H1 (cell line): ENCODE results near the gene SLC27A5. TPM values are rescaled to one million over a fixed set of nuclear protein-coding genes. Genes with fewer than 3 reads are reported as not detected.

Experiments
- CTCF ChIA-PET: fragments of 300-600 bp; sonication (Branson Sonifier 250); formaldehyde crosslinking; loops from one replicate; lab custom pipeline; 2021; ENCODE audit not compliant: partially characterized antibody; lab: Charles Lee
- POLR2A ChIA-PET: fragments of 300-600 bp; sonication (Branson Sonifier 250); formaldehyde crosslinking; loops from one replicate; lab custom pipeline; 2021; ENCODE audit warnings: inconsistent platforms; ENCODE audit not compliant: partially characterized antibody; lab: Charles Lee
- DNase-seq, 2 experiments: peaks; one replicate each; pipeline versions ENCODE4 v3.0.0 to v3.0.0-alpha.2; 2010 to 2022; ENCODE audit warnings: low spot score in 2 of 2, low read depth in 1 of 2, mixed read lengths in 1 of 2
- FAIRE-seq: peaks from 2 replicates; lab custom pipeline; 2011; peaks lifted over from hg19 to GRCh38; lab: Jason Lieb, UNC
- H2AFZ ChIP-seq: 2 replicates; pipeline ENCODE4 v1.8.1; 2012; ENCODE audit warnings: low read length, inconsistent platforms
- H2AK5ac ChIP-seq: 2 replicates; pipeline ENCODE4 v1.6.1; 2013; ENCODE audit warnings: low read depth, low read length
- H2BK120ac ChIP-seq: replicated peaks from 2 replicates; pipeline ENCODE3; 2013; ENCODE audit warnings: low read depth, low read length, inconsistent platforms
- H2BK12ac ChIP-seq: 2 replicates; pipeline ENCODE4 v1.6.1; 2013; ENCODE audit warnings: low read depth, low read length
- H2BK15ac ChIP-seq: 2 replicates; pipeline ENCODE4 v1.6.1; 2013; ENCODE audit warnings: low read length
- H2BK20ac ChIP-seq: 2 replicates; pipeline ENCODE4 v1.6.1; 2013; ENCODE audit warnings: low read length
- H2BK5ac ChIP-seq: 2 replicates; pipeline ENCODE4 v1.6.1; 2013; ENCODE audit warnings: low read depth, low read length
- H3K14ac ChIP-seq: 2 replicates; pipeline ENCODE4 v1.6.1; 2013; ENCODE audit warnings: inconsistent platforms; ENCODE audit not compliant: insufficient read length
- H3K18ac ChIP-seq: 2 replicates; pipeline ENCODE4 v1.6.1; 2013; ENCODE audit warnings: low read length; ENCODE audit errors: extremely low read depth
- H3K23ac ChIP-seq: 2 replicates; pipeline ENCODE4 v1.6.1; 2013; ENCODE audit warnings: inconsistent platforms; ENCODE audit not compliant: insufficient read length
- H3K23me2 ChIP-seq: 2 replicates; pipeline ENCODE4 v1.6.1; 2013; ENCODE audit warnings: low read depth, low read length
- H3K27ac ChIP-seq: 2 replicates; pipeline ENCODE4 v1.6.1; 2011; ENCODE audit warnings: low read depth, low read length, inconsistent platforms
- H3K27me3 ChIP-seq, 4 experiments: replicated peaks in 1 of 4; 1 replicate in 1 of 4; 2 replicates in 3 of 4; pipeline versions ENCODE4 v1.6.1 to v1.8.1; 2011 to 2013; ENCODE audit warnings: low read length in 3 of 4, mild to moderate bottlenecking in 3 of 4, inconsistent platforms in 2 of 4, mixed read lengths in 2 of 4, moderate library complexity in 1 of 4; ENCODE audit not compliant: control insufficient read depth in 3 of 4, insufficient read depth in 3 of 4; ENCODE audit errors: extremely low read depth in 1 of 4
- H3K36me3 ChIP-seq, 4 experiments: 2 replicates each; pipeline versions ENCODE4 v1.6.1 to v1.8.1; 2011 to 2013; ENCODE audit warnings: mild to moderate bottlenecking in 4 of 4, low read length in 3 of 4, moderate library complexity in 2 of 4, control low read depth in 1 of 4, inconsistent platforms in 1 of 4; ENCODE audit not compliant: insufficient read depth in 4 of 4, control insufficient read depth in 2 of 4
- H3K4ac ChIP-seq: replicated peaks from 2 replicates; pipeline ENCODE3; 2013; ENCODE audit warnings: low read length, low read depth, mixed read lengths, inconsistent platforms; ENCODE audit not compliant: insufficient read length
- H3K4me1 ChIP-seq, 4 experiments: replicated peaks in 1 of 4; 1 replicate in 1 of 4; 2 replicates in 3 of 4; pipeline versions ENCODE4 v1.6.1 to v1.8.1; 2011 to 2013; ENCODE audit warnings: low read length in 3 of 4, inconsistent platforms in 2 of 4, mixed read lengths in 1 of 4; ENCODE audit not compliant: insufficient read depth in 4 of 4, control insufficient read depth in 3 of 4
- H3K4me2 ChIP-seq, 2 experiments: 2 replicates each; pipeline versions ENCODE4 v1.6.1 to v1.8.1; 2011 to 2013; ENCODE audit warnings: low read depth in 2 of 2, low read length in 2 of 2, control low read depth in 1 of 2, inconsistent platforms in 1 of 2, mild to moderate bottlenecking in 1 of 2; ENCODE audit not compliant: insufficient read depth in 1 of 2
- H3K4me3 ChIP-seq, 4 experiments: fragments of 200-600, 300-600 bp in 1 of 4; sonication (generic), shearing (Covaris generic), sonication (Bioruptor Twin) in 1 of 4; 2 replicates each; pipeline versions ENCODE4 v1.5.1 to v1.8.1; 2011 to 2016; ENCODE audit warnings: low read length in 4 of 4, low read depth in 3 of 4, control low read depth in 2 of 4, inconsistent platforms in 2 of 4, mild to moderate bottlenecking in 2 of 4, mixed read lengths in 1 of 4, moderate library complexity in 1 of 4; ENCODE audit not compliant: insufficient read depth in 2 of 4; ENCODE audit errors: extremely low read depth in 1 of 4
- H3K56ac ChIP-seq: replicated peaks from 2 replicates; pipeline ENCODE3; 2013; ENCODE audit warnings: low read depth, mild to moderate bottlenecking, mixed read lengths, low read length, inconsistent platforms; ENCODE audit not compliant: insufficient read length
- H3K79me1 ChIP-seq: 2 replicates; pipeline ENCODE4 v1.6.1; 2013; ENCODE audit warnings: low read depth, low read length, control low read depth
- H3K79me2 ChIP-seq, 2 experiments: 2 replicates each; pipeline versions ENCODE4 v1.6.1 to v1.8.1; 2012 to 2013; ENCODE audit warnings: low read length in 2 of 2, mild to moderate bottlenecking in 2 of 2, inconsistent platforms in 1 of 2; ENCODE audit not compliant: insufficient read depth in 2 of 2, control insufficient read depth in 1 of 2
- H3K9ac ChIP-seq, 4 experiments: replicated peaks in 1 of 4; 1 replicate in 1 of 4; 2 replicates in 3 of 4; pipeline versions ENCODE4 v1.6.1 to v1.8.1; 2011 to 2013; ENCODE audit warnings: low read depth in 3 of 4, low read length in 3 of 4, control low read depth in 2 of 4, mild to moderate bottlenecking in 2 of 4, moderate library complexity in 2 of 4, inconsistent platforms in 1 of 4; ENCODE audit errors: extremely low read depth in 1 of 4
- H3K9me3 ChIP-seq, 2 experiments: 2 replicates each; pipeline versions ENCODE4 v1.6.1 to v1.8.1; 2012 to 2013; ENCODE audit warnings: mild to moderate bottlenecking in 2 of 2, moderate library complexity in 2 of 2, control low read depth in 1 of 2, inconsistent platforms in 1 of 2, low read depth in 1 of 2, low read length in 1 of 2, mixed read lengths in 1 of 2; ENCODE audit not compliant: insufficient read depth in 2 of 2
- H4K20me1 ChIP-seq, 2 experiments: replicated peaks in 1 of 2; 2 replicates each; pipeline versions ENCODE3 to v1.8.1; 2011 to 2013; ENCODE audit warnings: inconsistent platforms in 2 of 2, low read length in 2 of 2, mild to moderate bottlenecking in 1 of 2; ENCODE audit not compliant: insufficient read depth in 2 of 2, control insufficient read depth in 1 of 2
- H4K5ac ChIP-seq: 2 replicates; pipeline ENCODE4 v1.6.1; 2013; ENCODE audit warnings: low read length, low read depth, mixed read lengths, inconsistent platforms; ENCODE audit not compliant: insufficient read length
- H4K8ac ChIP-seq: 2 replicates; pipeline ENCODE4 v1.8.0; 2013; ENCODE audit warnings: mild to moderate bottlenecking, moderate library complexity, low read length, inconsistent platforms; ENCODE audit not compliant: insufficient read depth; ENCODE audit errors: extremely low read depth
- H4K91ac ChIP-seq: replicated peaks from 2 replicates; pipeline ENCODE3; 2013; ENCODE audit warnings: low read length, mixed read lengths, inconsistent platforms; ENCODE audit not compliant: insufficient read length
- EGR1 ChIP-seq: IDR thresholded peaks from 2 replicates; pipeline ENCODE4 v1.6.1; 2011; ENCODE audit warnings: low read depth, low read length, borderline replicate concordance
- EZH2 ChIP-seq: fragments of 200-600 bp; sonication (generic); IDR thresholded peaks from 2 replicates; pipeline ENCODE4 v1.7.1; 2012; ENCODE audit warnings: low read depth, mild to moderate bottlenecking, moderate library complexity, low read length, inconsistent platforms; ENCODE audit not compliant: severe bottlenecking
- HDAC6 ChIP-seq: IDR thresholded peaks from one replicate; pipeline ENCODE4 v1.7.1; 2012; ENCODE audit warnings: low read depth, mild to moderate bottlenecking, inconsistent platforms, low read length, moderate library complexity
- MAX ChIP-seq: IDR thresholded peaks from 2 replicates; pipeline ENCODE4 v1.6.1; 2012; ENCODE audit warnings: inconsistent platforms
- PHF8 ChIP-seq: fragments of 200-600 bp; sonication (generic); conservative IDR thresholded peaks from 2 replicates; pipeline ENCODE4 v1.7.1; 2012; ENCODE audit warnings: low read depth, mild to moderate bottlenecking, inconsistent platforms, low read length, moderate library complexity
- RAD21 ChIP-seq, 2 experiments: IDR thresholded peaks in 1 of 2; conservative IDR thresholded peaks in 1 of 2; 2 replicates each; pipeline ENCODE4 v1.6.1; 2011; ENCODE audit warnings: low read depth in 2 of 2, low read length in 2 of 2, improper control_type of control experiment in 1 of 2, inconsistent platforms in 1 of 2, mild to moderate bottlenecking in 1 of 2, moderate library complexity in 1 of 2
- TAF1 ChIP-seq: IDR thresholded peaks from 2 replicates; pipeline ENCODE4 v1.6.1; 2011; ENCODE audit warnings: mild to moderate bottlenecking, low read depth, low read length
- YY1 ChIP-seq: IDR thresholded peaks from 2 replicates; pipeline ENCODE4 v1.6.1; 2011; ENCODE audit warnings: low read depth, mild to moderate bottlenecking, low read length
- WGBS, 2 experiments: shearing (Covaris generic) in 1 of 2; methylation state at CpG; one replicate each; pipeline versions ENCODE4 v1.1.6 to v1.1.7; 2013 to 2015; ENCODE audit warnings: low lambda C conversion rate in 2 of 2, mixed read lengths in 2 of 2, inconsistent platforms in 1 of 2, low coverage in 1 of 2, missing lambda C conversion rate in 1 of 2; ENCODE audit not compliant: insufficient replicate concordance in 2 of 2, insufficient coverage in 1 of 2, insufficient read length in 1 of 2; ENCODE audit errors: extremely low coverage in 1 of 2, missing lambda C conversion rate in 1 of 2; 5-methylcytosine and 5-hydroxymethylcytosine counted together
- polyA plus RNA-seq, 7 experiments: library from polyadenylated mRNA; depleted of rRNA in 3 of 7; stranded (reverse) in 5 of 7; unstranded in 2 of 7; fragments of >200 nt in 5 of 7; fragments of 200-250 nt in 2 of 7; gene quantifications; 1 replicate in 5 of 7; 2 replicates in 1 of 7; 4 replicates in 1 of 7; pipeline versions ENCODE4 v1.2.1 to v1.2.3, GENCODE V29; 2011 to 2013; ENCODE audit warnings: missing spikeins in 2 of 7, mixed read lengths in 2 of 7
- total RNA-seq: library from RNA; stranded (reverse); fragmentation: NEBNext Ultra II Directional; extraction: Animal tissue kit (Norgen Biotek cat#: 25700); gene quantifications from 2 replicates; pipeline ENCODE4 v1.2.1, GENCODE V29; 2021
- TF ChIP-seq, protein P1 (sequence below), 3 experiments: IDR thresholded peaks; 1 replicate in 2 of 3; 2 replicates in 1 of 3; pipeline versions ENCODE4 v1.5.1 to v1.6.1; 2011; ENCODE audit warnings: low read length in 3 of 3, mild to moderate bottlenecking in 3 of 3, inconsistent platforms in 2 of 3, low read depth in 1 of 3, moderate library complexity in 1 of 3; ENCODE audit not compliant: insufficient read depth in 1 of 3; ENCODE audit errors: control extremely low read depth in 1 of 3

The SLC27A5 gene
- total and polyA plus RNA-seq, 2 of the 8 experiments (the other 6 are each of a cell fraction or from before 2014, with no cell fraction given), result 25.1 to 80.5 TPM

GRCh38 chr19:58519087-58519354 lies 7.2 kb upstream of the SLC27A5 start:
- Histone ChIP-seq H3K9me3 (no peaks in the 10 kb centered on the region), H3K4me2 (peak overlapping the region; percentile 67 to 85), H3K4ac (no peak overlapping the region), H3K36me3 (peaks cover 0 to 9% (median 2%) of the 10 kb centered on the region in 4 experiments; a peak in 2 of 8 replicates), H3K27ac (peak overlapping the region; percentile 91), H3K4me1 (peaks cover 0 to 33% (median 19%) of the 10 kb centered on the region in 4 experiments; a peak in 6 of 7 replicates), H4K91ac (peak overlapping the region; percentile 80), H2BK120ac (no peak overlapping the region), H3K4me3 (peak overlapping the region; percentile 54 to 87 (median 70)), H2BK12ac (0 out of 2 replicates have a peak overlapping the region, but pooled peaks have one; percentile 68), H2AFZ (peak overlapping the region; percentile 18; the same call in 1 of the 2 replicates), H4K5ac (no peak overlapping the region), H2BK20ac (no peak overlapping the region), H3K14ac (no peak overlapping the region), H3K27me3 (no peaks in the 10 kb centered on the region; a peak in 1 of 7 replicates), H3K23me2 (peaks cover 11% of the 10 kb centered on the region), H3K56ac (peak overlapping the region; percentile 51), H2BK5ac (peak overlapping the region; percentile 89), H3K9ac (peak overlapping the region; percentile 79 to 90 (median 87)), H3K79me1 (peaks cover 5% of the 10 kb centered on the region), H3K23ac (no peak overlapping the region), H4K8ac (peak overlapping the region; percentile 96), H2AK5ac (no peak overlapping the region), H4K20me1 (peaks cover 2 to 9% of the 10 kb centered on the region in 2 experiments), H3K18ac (peak overlapping the region; percentile 93), H3K79me2 (peaks cover 0 to 17% of the 10 kb centered on the region in 2 experiments; a peak in 1 of 4 replicates), H2BK15ac (no peak overlapping the region)
- WGBS, 2 experiments, result 0% methylated on average over 14 of the region's 14 CpGs; no CpG with 5 or more reads in 1 of the 2 experiments
- CTCF ChIA-PET, result interaction anchor here (0.6 to 5.2 kb wide), 31 partner anchors 9 to 1424 kb away, joined by 3 to 35 read pairs (median 5); partner anchors contain the start of genes CHMP2A, TRIM28, UBE2M and ZNF324
- FAIRE-seq, result no peak
- peak in 1 of 2 experiments; percentile 82 for DNase-seq
- POLR2A ChIA-PET, result interaction anchor here (0.9 to 21.3 kb wide), 21 partner anchors 9 to 163 kb away, joined by 3 to 650 read pairs (median 6); partner anchors contain the start of genes CHMP2A, RPS5, TRIM28 and UBE2M
- TF ChIP-seq MAX (no peak; the same call in 1 of the 2 replicates), TAF1 (peak; percentile 55; the same call in 1 of the 2 replicates), EGR1 (no peak), YY1 (0 out of 2 replicates have a peak, but pooled peaks have one; percentile 44), HDAC6 (no peak), EZH2 (no peak), PHF8 (no peak), RAD21 (IDR thresholded peaks at IDR 0.05 in 1 of 2, conservative IDR thresholded peaks at IDR 0.05 in 1 of 2; ENCODE audit: low read depth in 2 of 2, low read length in 2 of 2) (peak; percentile 34 to 50; a peak in 3 of 4 replicates)
- TF ChIP-seq, protein P1, sequence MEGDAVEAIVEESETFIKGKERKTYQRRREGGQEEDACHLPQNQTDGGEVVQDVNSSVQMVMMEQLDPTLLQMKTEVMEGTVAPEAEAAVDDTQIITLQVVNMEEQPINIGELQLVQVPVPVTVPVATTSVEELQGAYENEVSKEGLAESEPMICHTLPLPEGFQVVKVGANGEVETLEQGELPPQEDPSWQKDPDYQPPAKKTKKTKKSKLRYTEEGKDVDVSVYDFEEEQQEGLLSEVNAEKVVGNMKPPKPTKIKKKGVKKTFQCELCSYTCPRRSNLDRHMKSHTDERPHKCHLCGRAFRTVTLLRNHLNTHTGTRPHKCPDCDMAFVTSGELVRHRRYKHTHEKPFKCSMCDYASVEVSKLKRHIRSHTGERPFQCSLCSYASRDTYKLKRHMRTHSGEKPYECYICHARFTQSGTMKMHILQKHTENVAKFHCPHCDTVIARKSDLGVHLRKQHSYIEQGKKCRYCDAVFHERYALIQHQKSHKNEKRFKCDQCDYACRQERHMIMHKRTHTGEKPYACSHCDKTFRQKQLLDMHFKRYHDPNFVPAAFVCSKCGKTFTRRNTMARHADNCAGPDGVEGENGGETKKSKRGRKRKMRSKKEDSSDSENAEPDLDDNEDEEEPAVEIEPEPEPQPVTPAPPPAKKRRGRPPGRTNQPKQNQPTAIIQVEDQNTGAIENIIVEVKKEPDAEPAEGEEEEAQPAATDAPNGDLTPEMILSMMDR (IDR thresholded peaks at IDR 0.05; ENCODE audit: control extremely low read depth in 1 of 3, insufficient read depth in 1 of 3, low read depth in 1 of 3, low read length in 3 of 3), result peak; percentile 76 to 89 (median 77)
